Upper lobe of left lung (tissue), 4 donors: ENCODE data around the gene PIGW.

Experiments
- POLR2AphosphoS5 ChIP-seq, 2 donors: sonication (generic); formaldehyde crosslinking; IDR thresholded peaks; one replicate each; pipeline ENCODE4 v1.5.1; 2017; ENCODE audit warnings: antibody characterized with exemption in 2 of 2
- TF ChIP-seq, protein P1 (sequence below), 6 experiments: fragments of 450-650 bp in 4 of 6; fragments of 200-600 bp in 2 of 6; sonication (generic) in 2 of 6; IDR thresholded peaks; one replicate each; pipeline ENCODE4 v1.5.1; 2016 to 2019; ENCODE audit warnings: antibody characterized with exemption in 6 of 6

DNA sequence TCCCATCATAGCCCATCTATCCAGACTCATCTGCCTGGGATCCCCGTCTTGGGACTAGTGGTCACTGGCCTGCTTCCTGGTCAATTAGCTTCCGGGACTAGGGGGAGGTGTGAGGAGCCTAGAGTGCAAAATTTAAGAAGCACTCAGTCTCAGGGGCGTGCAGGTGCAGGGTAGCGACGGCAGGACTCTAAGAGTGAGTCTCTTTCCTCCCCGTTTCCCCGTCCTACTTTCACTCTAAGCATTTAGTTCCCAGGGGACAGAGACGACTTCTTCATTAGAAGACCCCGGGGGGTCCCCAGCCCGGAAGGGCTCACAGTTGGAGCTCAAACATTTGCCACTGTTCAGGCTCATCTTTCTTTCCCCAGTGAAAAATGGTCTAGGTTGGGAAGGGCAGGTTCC is 49.0 kb upstream of the PIGW start:
- TF ChIP-seq POLR2AphosphoS5 (IDR thresholded peaks at IDR 0.05), result no peak
- TF ChIP-seq, protein P1, sequence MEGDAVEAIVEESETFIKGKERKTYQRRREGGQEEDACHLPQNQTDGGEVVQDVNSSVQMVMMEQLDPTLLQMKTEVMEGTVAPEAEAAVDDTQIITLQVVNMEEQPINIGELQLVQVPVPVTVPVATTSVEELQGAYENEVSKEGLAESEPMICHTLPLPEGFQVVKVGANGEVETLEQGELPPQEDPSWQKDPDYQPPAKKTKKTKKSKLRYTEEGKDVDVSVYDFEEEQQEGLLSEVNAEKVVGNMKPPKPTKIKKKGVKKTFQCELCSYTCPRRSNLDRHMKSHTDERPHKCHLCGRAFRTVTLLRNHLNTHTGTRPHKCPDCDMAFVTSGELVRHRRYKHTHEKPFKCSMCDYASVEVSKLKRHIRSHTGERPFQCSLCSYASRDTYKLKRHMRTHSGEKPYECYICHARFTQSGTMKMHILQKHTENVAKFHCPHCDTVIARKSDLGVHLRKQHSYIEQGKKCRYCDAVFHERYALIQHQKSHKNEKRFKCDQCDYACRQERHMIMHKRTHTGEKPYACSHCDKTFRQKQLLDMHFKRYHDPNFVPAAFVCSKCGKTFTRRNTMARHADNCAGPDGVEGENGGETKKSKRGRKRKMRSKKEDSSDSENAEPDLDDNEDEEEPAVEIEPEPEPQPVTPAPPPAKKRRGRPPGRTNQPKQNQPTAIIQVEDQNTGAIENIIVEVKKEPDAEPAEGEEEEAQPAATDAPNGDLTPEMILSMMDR (IDR thresholded peaks at IDR 0.05), result no peak
